Neutrophil (primary cell): ENCODE data around the gene FLYWCH1.
"Not testable (repeated sequence)": the region's sequence is repeated elsewhere in the genome, so short reads cannot be mapped to it uniquely, and the experiment has no call there.

ENCODE experiments used
- H3K27ac ChIP-seq: fragments of 200-600 bp; sonication (generic); 2 replicates; pipeline ENCODE4 v1.5.1; 2016; ENCODE audit warnings: mild to moderate bottlenecking, moderate library complexity
- H3K27me3 ChIP-seq: fragments of 200-600 bp; sonication (generic); 2 replicates; pipeline ENCODE4 v1.6.0; 2016; ENCODE audit warnings: mild to moderate bottlenecking
- H3K36me3 ChIP-seq: fragments of 200-600 bp; sonication (generic); 2 replicates; pipeline ENCODE4 v1.5.1; 2017
- H3K4me1 ChIP-seq, 2 experiments: fragments of 200-600 bp in 1 of 2; sonication (generic) in 1 of 2; 1 replicate in 1 of 2; 2 replicates in 1 of 2; pipeline versions ENCODE4 v1.5.1 to v1.6.1; 2013 to 2016; ENCODE audit warnings: low read depth in 1 of 2, low read length in 1 of 2, mild to moderate bottlenecking in 1 of 2, moderate library complexity in 1 of 2; ENCODE audit not compliant: control insufficient read depth in 1 of 2, insufficient read depth in 1 of 2
- H3K4me3 ChIP-seq, 2 experiments: fragments of 200-600 bp in 1 of 2; sonication (generic) in 1 of 2; 1 replicate in 1 of 2; 2 replicates in 1 of 2; pipeline ENCODE4 v1.5.1; 2013 to 2016; ENCODE audit warnings: low read depth in 1 of 2, low read length in 1 of 2, mild to moderate bottlenecking in 1 of 2, moderate library complexity in 1 of 2
- H3K9me3 ChIP-seq: fragments of 200-600 bp; sonication (generic); 2 replicates; pipeline ENCODE4 v1.5.1; 2016
- CTCF ChIP-seq: fragments of 200-600 bp; sonication (generic); IDR thresholded peaks from 2 replicates; pipeline ENCODE4 v1.5.1; 2016; ENCODE audit warnings: antibody characterized with exemption

FLYWCH1 gene

GRCh38 chr16:2938206-2938605 is 26.5 kb downstream of the FLYWCH1 start:
- Histone ChIP-seq H3K36me3 (peaks cover 79% of the 10 kb centered on the region), H3K27me3 (no peaks in the 10 kb centered on the region), H3K27ac (no peak overlapping the region), H3K4me1 (peaks cover 0 to 23% of the 10 kb centered on the region in 2 experiments), H3K4me3 (no peak overlapping the region), H3K9me3 (no peaks in the 10 kb centered on the region)
- no peak for TF ChIP-seq CTCF

GRCh38 chr16:2939968-2940367 is 28.2 kb downstream of the FLYWCH1 start:
- H3K9me3 ChIP-seq: no peaks in the 10 kb centered on the region
- H3K27me3 ChIP-seq: no peaks in the 10 kb centered on the region
- H3K4me1 ChIP-seq: peaks cover 0 to 19% of the 10 kb centered on the region in 2 experiments
- TF ChIP-seq CTCF: no peak
- peaks cover 74% of the 10 kb centered on the region for H3K36me3 ChIP-seq
- no peak overlapping the region for H3K4me3 ChIP-seq
- no peak overlapping the region for H3K27ac ChIP-seq

GRCh38 chr16:2942045-2942444 is 30.3 kb downstream of the FLYWCH1 start:
- Histone ChIP-seq H3K9me3 (no peaks in the 10 kb centered on the region), H3K27ac (no peak overlapping the region), H3K4me1 (peaks cover 0 to 10% of the 10 kb centered on the region in 2 experiments), H3K36me3 (peaks cover 55% of the 10 kb centered on the region), H3K27me3 (no peaks in the 10 kb centered on the region), H3K4me3 (no peak overlapping the region)
- TF ChIP-seq CTCF: no peak

- not testable (repeated sequence) for H3K4me3 ChIP-seq, H3K27ac ChIP-seq, H3K27me3 ChIP-seq, H3K4me1 ChIP-seq, H3K9me3 ChIP-seq
- H3K36me3 ChIP-seq: peaks cover 43% of the 10 kb centered on the region
Observed at GRCh38 chr16:2943716-2944115, 32.0 kb downstream of the FLYWCH1 start.

- Histone ChIP-seq H3K36me3 (peaks cover 46% of the 10 kb centered on the region), H3K4me1 (no peaks in the 10 kb centered on the region), H3K27me3 (no peaks in the 10 kb centered on the region)
Observed at GRCh38 chr16:2946649-2947048, 34.9 kb downstream of the FLYWCH1 start.

More at GRCh38 chr16:2946649-2947048, 34.9 kb downstream of the FLYWCH1 start:
- Histone ChIP-seq H3K27ac (no peak overlapping the region), H3K9me3 (no peaks in the 10 kb centered on the region), H3K4me3 (no peak overlapping the region)
- TF ChIP-seq CTCF: no peak
